Measurements from ENCODE around the gene ENGASE.

Gene ENGASE

GRCh38 chr17:79078476-79079190 lies 4.0 kb downstream of the ENGASE start:
- in situ Hi-C loops (cut with HindIII; ENCODE audit: low sequenced_read_pairs) = no loop called here

GRCh38 chr17:79079421-79080200 lies 5.0 kb downstream of the ENGASE start:
- in situ Hi-C loops (cut with HindIII; ENCODE audit: low sequenced_read_pairs) = no loop called here

GRCh38 chr17:79080349-79080748 lies 5.7 kb downstream of the ENGASE start:
- in situ Hi-C loops (cut with HindIII; ENCODE audit: low sequenced_read_pairs) = no loop called here

- in situ Hi-C loops (cut with HindIII; ENCODE audit: low sequenced_read_pairs) = no loop called here
These were observed 6.2 kb downstream of the ENGASE start for GRCh38 chr17:79080761-79081290.

GRCh38 chr17:79081571-79082276 lies 7.1 kb downstream of the ENGASE start:
- in situ Hi-C loops (cut with HindIII; ENCODE audit: low sequenced_read_pairs) = no loop called here

- in situ Hi-C loops (cut with HindIII; ENCODE audit: low sequenced_read_pairs) = no loop called here
These were observed 7.9 kb downstream of the ENGASE start for GRCh38 chr17:79082311-79083190.

GRCh38 chr17:79083191-79083971 lies 8.8 kb downstream of the ENGASE start:
- in situ Hi-C loops (cut with HindIII; ENCODE audit: low sequenced_read_pairs) = no loop called here

GRCh38 chr17:79084291-79085153 lies 9.9 kb downstream of the ENGASE start:
- in situ Hi-C loops (cut with HindIII; ENCODE audit: low sequenced_read_pairs) = no loop called here

GRCh38 chr17:79085154-79085920 lies 10.7 kb downstream of the ENGASE start:
- in situ Hi-C loops (cut with HindIII; ENCODE audit: low sequenced_read_pairs) = no loop called here

- in situ Hi-C loops (cut with HindIII; ENCODE audit: low sequenced_read_pairs) = no loop called here
These were observed 11.4 kb downstream of the ENGASE start for GRCh38 chr17:79085921-79086551.

- in situ Hi-C loops (cut with HindIII; ENCODE audit: low sequenced_read_pairs) = no loop called here
These were observed 12.2 kb downstream of the ENGASE start for GRCh38 chr17:79086609-79087427.

- in situ Hi-C loops (cut with HindIII; ENCODE audit: low sequenced_read_pairs) = no loop called here
These were observed 13.0 kb downstream of the ENGASE start for GRCh38 chr17:79087428-79088143.

- in situ Hi-C loops (cut with HindIII; ENCODE audit: low sequenced_read_pairs) = no loop called here
These were observed 13.8 kb downstream of the ENGASE start for GRCh38 chr17:79088247-79088996.

GRCh38 chr17:79088997-79089328 lies 14.3 kb downstream of the ENGASE start:
- in situ Hi-C loops (cut with HindIII; ENCODE audit: low sequenced_read_pairs) = no loop called here

GRCh38 chr17:79089720-79090442 lies 15.3 kb downstream of the ENGASE start:
- in situ Hi-C loops (cut with HindIII; ENCODE audit: low sequenced_read_pairs) = loop anchor here (5.0 kb wide), 1 partner anchor 57 kb away; no protein-coding TSS in a partner anchor
